ENCODE results near the gene TBP.
A peak's percentile ranks its signal among the peaks of the same experiment; 100 is the strongest.
"Not testable (repeated sequence)": the region's sequence is repeated elsewhere in the genome, so short reads cannot be mapped to it uniquely, and the experiment has no call there.

TBP gene

GRCh38 chr6:170554013-170554795 is at the start of gene TBP:
TSS of gene TBP (plus strand) at chr6:170554369. CDS start at chr6:170557030, 2,661 bp downstream.
- peak; percentile 98 for DNase-seq

GRCh38 chr6:170504479-170504878 is 49.7 kb upstream of the TBP start:
- no peak for DNase-seq

GRCh38 chr6:170505306-170505705 is 48.9 kb upstream of the TBP start:
- peak; percentile 91 for DNase-seq

GRCh38 chr6:170506446-170506845 is 47.7 kb upstream of the TBP start:
- no peak for DNase-seq

GRCh38 chr6:170507728-170508127 is 46.4 kb upstream of the TBP start:
- DNase-seq, result not testable (repeated sequence)

GRCh38 chr6:170508275-170508674 is 45.9 kb upstream of the TBP start:
- not testable (repeated sequence) for DNase-seq

GRCh38 chr6:170508892-170509722 is 45.1 kb upstream of the TBP start:
- not testable (repeated sequence) for DNase-seq

- DNase-seq, result no peak
These were observed 44.5 kb upstream of the TBP start for GRCh38 chr6:170509723-170510018.

- no peak for DNase-seq
These were observed 43.5 kb upstream of the TBP start for GRCh38 chr6:170510631-170511030.

- DNase-seq, result no peak
These were observed 41.9 kb upstream of the TBP start for GRCh38 chr6:170512249-170512648.

GRCh38 chr6:170514908-170515307 is 39.3 kb upstream of the TBP start:
- no peak for DNase-seq

GRCh38 chr6:170516783-170517616 is 37.2 kb upstream of the TBP start:
- peak; percentile 63 for DNase-seq

- DNase-seq, result no peak
These were observed 31.5 kb upstream of the TBP start for GRCh38 chr6:170522565-170523183.

GRCh38 chr6:170523256-170524171 is 30.7 kb upstream of the TBP start:
- no peak for DNase-seq

GRCh38 chr6:170524172-170524502 is 30.0 kb upstream of the TBP start:
- DNase-seq, result peak; percentile 47

- no peak for DNase-seq
These were observed 28.4 kb upstream of the TBP start for GRCh38 chr6:170525795-170526194.

- DNase-seq, result not testable (repeated sequence)
These were observed 26.2 kb upstream of the TBP start for GRCh38 chr6:170527995-170528394.

GRCh38 chr6:170529839-170530469 is 24.2 kb upstream of the TBP start:
- DNase-seq, result peak; percentile 38

- DNase-seq, result no peak
These were observed 21.2 kb upstream of the TBP start for GRCh38 chr6:170532867-170533488.

GRCh38 chr6:170533792-170534191 is 20.4 kb upstream of the TBP start:
- no peak for DNase-seq

GRCh38 chr6:170535004-170535403 is 19.2 kb upstream of the TBP start:
- DNase-seq, result no peak

All from NCI-H2171 (cell line).